Activated naive CD8-positive, alpha-beta T cell treated with anti-CD3 and anti-CD28 coated beads, Interleukin-2, amount 50 U/mL, for 24 hours (primary cell): ENCODE measurements around the gene PCNT.
A peak's percentile ranks its signal among the peaks of the same experiment; 100 is the strongest.

ENCODE experiments used
- ATAC-seq: fragments of 150-1000 bp; cut with Tn5 transposase; one replicate; pipeline ENCODE4 v1.10.0; 2021
- DNase-seq: peaks from one replicate; pipeline ENCODE4 v3.0.0; 2021
- H3K27ac Mint-ChIP-seq: one replicate; pipeline ENCODE4 v1.8.0; 2021; ENCODE audit warnings: mild to moderate bottlenecking, mixed read lengths
- H3K27me3 Mint-ChIP-seq: one replicate; pipeline ENCODE4 v1.8.0; 2021; ENCODE audit warnings: mixed read lengths
- H3K36me3 Mint-ChIP-seq: one replicate; pipeline ENCODE4 v1.8.0; 2021; ENCODE audit warnings: low read depth, mixed read lengths
- H3K4me1 Mint-ChIP-seq: one replicate; pipeline ENCODE4 v1.8.0; 2021; ENCODE audit warnings: mixed read lengths
- H3K4me3 Mint-ChIP-seq: one replicate; pipeline ENCODE4 v1.8.0; 2021; ENCODE audit warnings: mild to moderate bottlenecking, moderate library complexity, mixed read lengths
- H3K9me3 Mint-ChIP-seq: one replicate; pipeline ENCODE4 v1.8.0; 2021; ENCODE audit warnings: mixed read lengths

The PCNT gene

DNA sequence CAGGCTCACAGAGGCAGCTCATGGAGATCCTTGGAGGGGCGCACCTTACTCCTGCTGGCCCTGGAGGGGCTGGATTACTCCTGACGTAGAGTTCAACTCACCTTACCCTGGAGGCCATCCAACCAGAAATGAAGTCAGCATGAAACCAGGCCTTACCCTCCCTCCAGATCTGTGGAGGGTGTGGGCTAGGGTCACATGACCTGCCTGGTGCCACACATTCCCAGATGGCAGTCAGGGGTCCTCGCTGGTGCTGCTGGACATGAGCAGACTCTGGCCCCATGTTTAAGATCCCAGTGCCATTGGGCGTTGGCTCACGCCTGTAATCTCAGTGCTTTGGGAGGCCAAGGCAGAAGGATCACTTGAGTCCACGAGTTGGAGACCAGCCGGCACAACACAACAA is 4.8 kb upstream of the PCNT start:
- Mint-ChIP-seq H3K36me3 (peaks cover 25% of the 10 kb centered on the region), H3K9me3 (no peaks in the 10 kb centered on the region), H3K4me1 (peaks cover 27% of the 10 kb centered on the region), H3K27me3 (no peaks in the 10 kb centered on the region), H3K4me3 (no peak overlapping the region), H3K27ac (no peak overlapping the region)
- DNase-seq (no peak), ATAC-seq (no peak)

DNA sequence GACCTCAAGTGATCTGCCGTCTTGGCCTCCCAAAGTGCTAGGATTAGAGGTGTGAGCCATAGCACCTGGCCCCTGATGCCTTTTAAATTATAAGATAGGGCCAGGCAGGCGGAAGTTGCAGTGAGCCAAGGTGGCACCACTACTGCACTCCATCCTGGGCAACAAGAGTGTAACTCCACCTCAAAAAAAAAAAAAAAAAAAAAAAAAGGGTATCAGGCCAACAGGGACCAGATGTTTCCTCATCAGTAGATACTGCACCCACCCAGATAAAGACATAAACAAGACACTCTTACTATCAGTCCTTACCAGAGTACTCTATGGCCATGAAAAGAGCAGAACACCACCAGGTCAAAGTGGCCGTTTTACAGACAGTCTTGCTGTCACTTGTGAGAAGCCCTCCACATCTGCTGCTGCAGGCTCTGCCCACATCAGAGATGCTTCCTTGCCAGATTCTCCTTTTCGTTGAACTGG is 3.6 kb upstream of the PCNT start:
- peaks cover 25% of the 10 kb centered on the region for H3K36me3 Mint-ChIP-seq
- H3K4me3 Mint-ChIP-seq = peak overlapping the region; percentile 93
- no peaks in the 10 kb centered on the region for H3K9me3 Mint-ChIP-seq
- DNase-seq = no peak
- no peak overlapping the region for H3K27ac Mint-ChIP-seq
- peaks cover 29% of the 10 kb centered on the region for H3K4me1 Mint-ChIP-seq
- no peak for ATAC-seq
- H3K27me3 Mint-ChIP-seq = no peaks in the 10 kb centered on the region

DNA sequence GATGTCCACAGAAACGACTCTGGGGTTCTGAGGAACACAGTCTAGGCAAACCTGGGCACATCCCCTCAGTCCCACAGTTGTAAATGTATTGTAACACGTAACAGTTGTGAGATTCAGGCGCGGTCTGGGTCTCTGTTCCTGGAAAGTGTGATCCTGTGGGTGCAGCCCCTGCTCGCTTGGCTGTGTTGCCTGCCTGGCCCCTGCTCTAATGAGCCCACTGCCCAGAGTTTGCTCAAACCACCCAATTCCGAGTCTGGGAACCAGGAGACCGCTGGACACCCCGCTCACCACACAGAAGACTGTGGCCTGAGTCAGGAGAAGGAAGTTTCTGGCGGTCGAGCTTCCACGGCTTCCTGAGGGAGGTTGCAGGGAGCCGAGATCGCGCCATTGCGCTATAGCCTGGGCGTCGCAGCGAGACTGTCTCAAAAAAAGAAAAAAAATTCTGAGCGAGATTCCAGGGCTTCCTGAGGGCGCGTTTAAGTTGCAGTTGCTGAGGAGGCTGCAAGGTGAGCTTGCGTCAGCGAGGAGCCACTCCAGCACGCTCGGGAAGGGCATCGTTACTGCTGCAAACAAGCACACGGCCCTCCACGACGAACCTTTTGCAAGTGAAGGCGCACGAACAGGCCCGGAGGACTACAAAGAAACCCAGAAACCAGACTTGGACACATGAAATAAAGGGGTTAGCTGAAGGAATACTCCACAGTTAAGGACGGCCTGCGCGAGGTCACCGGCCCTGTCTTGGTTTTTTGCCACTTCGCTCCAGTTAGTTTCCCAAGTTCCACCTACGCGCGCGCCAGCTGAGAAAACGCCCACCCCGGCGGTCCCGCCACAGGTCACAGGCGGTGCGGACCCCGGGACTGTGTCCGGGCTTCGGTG is 1.4 kb upstream of the PCNT start:
- ATAC-seq (no peak), DNase-seq (peak; percentile 34)
- Mint-ChIP-seq H3K4me3 (peak overlapping the region; percentile 93), H3K27me3 (no peaks in the 10 kb centered on the region), H3K27ac (peak overlapping the region; percentile 88), H3K9me3 (no peaks in the 10 kb centered on the region), H3K36me3 (peaks cover 34% of the 10 kb centered on the region), H3K4me1 (peaks cover 39% of the 10 kb centered on the region)

DNA sequence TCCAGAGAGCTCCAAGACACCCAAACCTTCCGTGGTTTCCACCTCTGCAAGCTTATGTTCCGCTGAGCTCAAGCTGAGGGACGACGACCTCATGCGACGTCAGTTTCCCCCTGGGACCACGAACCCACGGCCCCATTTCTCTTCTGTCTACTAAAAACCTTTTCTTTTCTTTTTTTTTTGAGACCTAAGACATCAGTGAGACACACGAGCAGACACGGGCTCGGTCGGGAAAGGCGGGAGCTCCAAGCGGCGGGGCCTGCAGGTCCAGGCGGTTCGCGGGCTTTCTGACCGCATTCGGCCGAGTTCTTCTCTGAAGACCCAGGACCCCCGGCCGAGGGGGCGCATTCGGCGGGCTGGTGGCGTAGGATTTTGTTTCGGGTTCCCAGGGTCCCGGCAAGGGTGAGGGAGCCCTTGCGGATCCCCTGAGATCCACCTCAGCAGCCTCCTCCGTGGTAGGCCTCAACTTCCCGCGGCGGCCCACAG is 688 bp upstream of the PCNT start:
- peak overlapping the region; percentile 88 for H3K27ac Mint-ChIP-seq
- DNase-seq = no peak
- peaks cover 39% of the 10 kb centered on the region for H3K36me3 Mint-ChIP-seq
- peak overlapping the region; percentile 93 for H3K4me3 Mint-ChIP-seq
- no peak for ATAC-seq
- no peaks in the 10 kb centered on the region for H3K27me3 Mint-ChIP-seq
- no peaks in the 10 kb centered on the region for H3K9me3 Mint-ChIP-seq
- peaks cover 39% of the 10 kb centered on the region for H3K4me1 Mint-ChIP-seq

DNA sequence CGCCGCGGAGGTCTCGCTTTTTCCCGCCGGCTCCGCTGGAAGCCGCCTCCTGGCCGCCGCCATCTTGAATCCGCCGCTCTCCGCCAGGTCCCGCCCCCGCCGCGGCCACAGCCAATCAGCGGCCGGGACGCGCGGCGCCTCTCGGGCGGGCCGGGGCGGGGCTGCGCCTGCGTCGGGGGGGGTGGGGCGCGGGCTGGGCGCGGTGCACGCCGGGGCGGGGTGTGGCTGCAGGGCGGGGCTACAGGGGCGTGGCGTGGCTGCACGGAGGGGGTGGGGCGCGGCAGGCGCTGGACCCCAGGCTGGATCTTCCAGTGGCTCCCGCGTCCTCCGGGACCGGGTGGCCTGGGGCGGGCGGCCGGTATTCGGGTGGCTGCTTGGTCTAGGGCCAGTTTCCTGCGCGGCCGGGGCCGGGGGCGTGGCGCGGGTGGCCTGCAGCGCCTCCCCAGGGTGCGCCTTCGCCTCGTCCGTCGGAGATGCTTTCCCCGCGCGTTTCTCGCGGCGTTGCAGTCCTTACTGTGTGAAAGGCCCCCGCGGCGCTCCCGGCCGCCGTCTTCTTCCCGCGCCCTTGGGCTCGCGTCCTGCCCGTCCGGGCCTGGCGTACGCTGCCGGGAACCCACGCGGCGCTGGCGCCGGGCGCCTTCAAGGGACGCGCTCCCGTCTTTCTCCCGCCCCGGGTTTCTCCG is 575 bp downstream of the PCNT start:
- Mint-ChIP-seq H3K36me3 (peaks cover 40% of the 10 kb centered on the region), H3K27me3 (no peaks in the 10 kb centered on the region), H3K4me1 (peaks cover 39% of the 10 kb centered on the region), H3K4me3 (peak overlapping the region; percentile 93), H3K27ac (peak overlapping the region; percentile 96), H3K9me3 (no peaks in the 10 kb centered on the region)
- ATAC-seq (peak; percentile 73), DNase-seq (peak; percentile 91)

DNA sequence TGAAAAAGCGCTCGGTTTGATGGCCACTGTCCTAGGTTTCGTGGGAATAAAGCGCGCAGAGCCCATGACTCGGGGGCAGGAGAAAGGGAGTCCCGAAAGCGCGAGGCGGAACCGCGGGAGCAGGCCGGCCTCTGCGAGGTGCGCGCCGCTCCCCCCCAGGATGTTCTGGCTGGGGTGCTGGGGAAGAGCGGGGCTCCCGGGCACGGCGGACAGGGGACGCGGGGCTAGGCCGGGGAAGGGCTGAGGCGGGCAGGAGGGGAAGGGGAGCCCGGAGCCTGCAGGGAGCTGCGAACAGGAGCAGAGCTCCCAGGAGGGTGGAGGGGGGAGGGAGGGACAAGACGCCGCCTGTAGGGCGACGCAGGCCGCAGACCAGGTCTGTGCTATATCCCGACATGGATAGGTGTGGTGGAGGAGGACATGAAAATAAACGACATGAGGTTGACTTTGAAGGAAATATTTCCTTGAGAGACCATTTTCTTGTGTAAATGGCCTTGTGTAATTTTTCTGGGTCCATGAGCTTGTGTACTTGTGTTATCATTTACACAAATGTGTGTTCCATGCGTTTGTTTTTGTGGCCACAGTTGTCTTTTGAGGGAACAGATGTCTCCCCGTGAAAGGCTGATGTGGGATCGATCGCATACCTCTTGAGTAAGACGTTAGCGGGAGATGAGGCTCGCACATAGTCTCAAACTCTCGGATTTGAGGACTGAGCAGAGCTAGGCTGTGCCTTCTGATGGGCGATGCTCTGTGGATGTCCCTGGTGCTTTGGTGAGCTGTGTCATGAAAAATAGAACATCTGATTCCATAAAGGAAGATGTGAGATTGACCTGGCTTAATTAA is 1.3 kb downstream of the PCNT start:
- peak; percentile 49 for DNase-seq
- Mint-ChIP-seq H3K27ac (peak overlapping the region; percentile 50), H3K9me3 (no peaks in the 10 kb centered on the region), H3K36me3 (peaks cover 41% of the 10 kb centered on the region), H3K4me3 (peak overlapping the region; percentile 79), H3K4me1 (peaks cover 38% of the 10 kb centered on the region), H3K27me3 (no peaks in the 10 kb centered on the region)
- peak; percentile 6 for ATAC-seq

DNA sequence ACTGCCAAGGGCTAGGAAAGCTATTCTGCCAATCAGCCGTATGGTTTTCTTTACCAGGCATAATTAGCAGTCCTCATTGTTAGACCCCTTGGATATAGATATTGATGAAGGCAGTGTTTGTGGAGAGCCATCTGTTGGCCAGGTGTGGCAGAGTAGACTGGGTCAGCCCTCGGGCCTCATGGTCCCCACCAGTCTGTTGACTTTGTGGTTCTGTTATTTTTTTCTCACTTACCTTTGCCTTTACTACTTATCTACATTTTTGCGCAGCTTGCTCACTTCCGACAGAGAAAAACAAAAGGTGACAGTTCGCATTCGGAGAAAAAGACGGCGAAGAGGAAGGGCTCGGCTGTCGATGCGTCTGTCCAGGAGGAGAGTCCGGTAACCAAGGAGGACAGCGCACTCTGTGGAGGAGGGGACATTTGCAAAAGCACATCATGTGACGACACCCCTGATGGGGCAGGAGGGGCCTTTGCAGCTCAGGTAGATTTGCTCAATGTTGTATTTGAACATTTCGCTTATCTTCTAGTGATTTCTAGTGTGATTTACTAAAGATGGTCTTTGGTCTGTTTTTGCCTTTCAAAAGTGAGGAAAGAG is 2.3 kb downstream of the PCNT start:
- Mint-ChIP-seq H3K36me3 (peaks cover 36% of the 10 kb centered on the region), H3K4me1 (peaks cover 31% of the 10 kb centered on the region), H3K4me3 (no peak overlapping the region), H3K27ac (no peak overlapping the region), H3K9me3 (no peaks in the 10 kb centered on the region), H3K27me3 (no peaks in the 10 kb centered on the region)
- DNase-seq = no peak
- ATAC-seq = no peak

DNA sequence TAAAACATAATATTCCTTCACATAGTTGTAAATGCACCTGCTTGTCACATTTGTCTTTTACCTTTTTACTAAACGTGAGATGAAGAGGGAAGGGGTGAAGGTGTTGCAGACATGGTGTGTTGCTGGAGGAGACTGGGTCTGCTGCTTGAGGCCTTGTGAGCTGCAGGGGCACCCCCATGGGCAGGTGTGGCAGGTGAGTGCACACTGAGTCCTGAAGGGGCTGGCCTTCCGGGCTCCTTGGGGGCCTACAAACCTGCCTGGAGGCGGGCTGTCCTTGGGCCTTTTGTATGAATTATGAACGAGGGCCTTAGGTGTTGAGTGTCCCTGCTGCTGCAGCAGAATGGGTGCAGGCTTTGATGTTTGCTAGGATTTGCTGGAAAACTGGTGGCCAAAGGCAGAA is 3.8 kb downstream of the PCNT start:
- no peak overlapping the region for H3K27ac Mint-ChIP-seq
- H3K9me3 Mint-ChIP-seq = no peaks in the 10 kb centered on the region
- ATAC-seq = no peak
- no peak for DNase-seq
- H3K36me3 Mint-ChIP-seq = peaks cover 29% of the 10 kb centered on the region
- no peak overlapping the region for H3K4me3 Mint-ChIP-seq
- peaks cover 17% of the 10 kb centered on the region for H3K4me1 Mint-ChIP-seq
- no peaks in the 10 kb centered on the region for H3K27me3 Mint-ChIP-seq

DNA sequence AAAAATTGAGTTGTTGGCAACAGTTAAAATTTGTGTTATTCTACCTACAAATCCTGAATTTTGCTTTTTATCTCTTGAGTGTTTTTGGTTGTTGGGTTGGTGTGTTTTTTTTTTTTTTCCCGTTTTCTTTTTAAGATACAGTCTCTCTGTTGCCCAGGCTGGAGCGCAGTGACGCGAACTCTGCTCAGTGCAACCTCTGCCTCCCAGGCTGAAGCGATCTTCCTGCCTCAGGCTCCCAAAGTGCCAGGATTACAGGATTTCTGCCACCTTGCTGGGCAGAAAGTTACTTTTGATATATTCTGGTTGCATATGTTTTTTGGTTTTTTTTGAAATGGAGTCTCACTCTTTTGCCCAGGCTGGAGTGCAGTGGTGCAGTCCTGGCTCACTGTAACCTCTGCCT is 4.2 kb downstream of the PCNT start:
- peaks cover 27% of the 10 kb centered on the region for H3K36me3 Mint-ChIP-seq
- DNase-seq (no peak), ATAC-seq (no peak)
- H3K4me3 Mint-ChIP-seq = no peak overlapping the region
- H3K9me3 Mint-ChIP-seq = no peaks in the 10 kb centered on the region
- H3K4me1 Mint-ChIP-seq = peaks cover 15% of the 10 kb centered on the region
- H3K27ac Mint-ChIP-seq = no peak overlapping the region
- H3K27me3 Mint-ChIP-seq = no peaks in the 10 kb centered on the region

DNA sequence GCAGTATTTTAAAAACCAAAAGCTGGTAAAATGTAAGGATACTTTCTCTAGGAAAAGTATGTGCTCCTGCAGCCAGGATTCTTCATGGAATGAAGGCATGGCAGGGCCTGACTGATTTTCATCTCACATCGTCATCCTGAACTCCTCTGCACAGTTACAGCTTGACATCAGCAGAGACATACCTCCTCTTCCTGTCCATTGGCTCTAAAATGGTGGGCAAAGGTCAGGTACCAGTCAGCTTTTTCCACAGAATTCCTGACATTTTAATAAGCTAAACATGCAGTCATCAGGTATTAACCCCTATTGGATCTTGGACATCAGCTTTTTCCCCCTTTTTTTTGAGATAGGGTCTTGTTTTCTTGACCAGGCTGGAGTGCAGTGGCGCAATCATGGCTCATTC is 5.8 kb downstream of the PCNT start:
- H3K27ac Mint-ChIP-seq = no peak overlapping the region
- no peak overlapping the region for H3K4me3 Mint-ChIP-seq
- H3K4me1 Mint-ChIP-seq = peaks cover 11% of the 10 kb centered on the region
- H3K9me3 Mint-ChIP-seq = no peaks in the 10 kb centered on the region
- DNase-seq (no peak), ATAC-seq (no peak)
- H3K27me3 Mint-ChIP-seq = no peaks in the 10 kb centered on the region
- H3K36me3 Mint-ChIP-seq = peaks cover 27% of the 10 kb centered on the region

DNA sequence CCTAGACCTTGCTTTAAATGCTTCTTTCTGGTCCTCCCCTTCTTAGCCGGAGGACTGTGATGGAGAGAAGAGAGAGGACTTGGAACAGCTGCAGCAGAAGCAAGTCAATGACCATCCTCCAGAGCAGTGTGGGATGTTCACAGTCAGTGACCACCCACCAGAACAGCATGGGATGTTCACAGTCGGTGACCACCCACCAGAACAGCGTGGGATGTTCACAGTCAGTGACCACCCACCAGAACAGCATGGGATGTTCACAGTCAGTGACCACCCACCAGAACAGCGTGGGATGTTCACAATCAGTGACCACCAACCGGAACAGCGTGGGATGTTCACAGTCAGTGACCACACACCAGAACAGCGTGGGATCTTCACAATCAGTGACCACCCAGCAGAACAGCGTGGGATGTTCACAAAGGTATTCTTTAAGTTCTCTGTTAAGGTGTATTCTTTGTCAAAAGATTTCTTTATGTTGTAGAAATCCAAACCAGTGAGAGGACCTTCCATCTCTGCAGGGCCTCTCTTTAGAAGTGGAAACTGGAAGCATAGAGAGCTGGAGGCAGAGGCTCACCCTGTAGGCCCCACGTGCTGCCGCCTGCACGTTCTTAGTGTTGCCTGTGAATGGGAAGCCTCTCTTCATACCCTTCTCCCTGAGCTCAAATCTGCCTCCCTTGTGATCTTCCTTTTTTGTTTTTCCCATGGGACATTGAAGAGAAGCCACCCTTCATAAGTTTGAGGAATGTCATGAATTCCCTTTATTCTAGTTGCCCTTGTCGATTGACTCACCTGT is 10.6 kb downstream of the PCNT start:
- no peak overlapping the region for H3K27ac Mint-ChIP-seq
- H3K4me1 Mint-ChIP-seq = no peaks in the 10 kb centered on the region
- no peak overlapping the region for H3K4me3 Mint-ChIP-seq
- DNase-seq (no peak), ATAC-seq (no peak)
- H3K36me3 Mint-ChIP-seq = peaks cover 41% of the 10 kb centered on the region
- H3K9me3 Mint-ChIP-seq = no peaks in the 10 kb centered on the region
- H3K27me3 Mint-ChIP-seq = no peaks in the 10 kb centered on the region

DNA sequence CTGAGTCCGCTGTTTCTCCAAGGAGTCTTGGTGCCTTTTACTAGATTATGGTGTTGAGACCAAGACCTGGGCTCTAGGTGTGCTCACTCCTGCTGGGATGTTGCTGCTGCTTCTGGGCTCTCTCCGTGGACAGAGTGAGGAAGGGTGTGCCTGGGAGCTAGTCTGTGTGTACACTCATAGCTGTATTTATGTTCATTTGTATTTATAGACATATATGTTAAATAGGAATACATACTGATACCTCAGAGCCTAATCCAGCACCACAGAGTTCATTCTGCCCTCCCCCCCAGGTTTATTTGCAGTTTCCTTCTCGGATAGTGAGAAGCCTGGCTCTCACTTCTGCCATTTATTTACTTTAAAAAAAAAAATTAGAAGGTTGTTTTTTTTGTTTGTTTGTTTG is 12.6 kb downstream of the PCNT start:
- H3K27ac Mint-ChIP-seq = no peak overlapping the region
- peaks cover 46% of the 10 kb centered on the region for H3K36me3 Mint-ChIP-seq
- no peaks in the 10 kb centered on the region for H3K27me3 Mint-ChIP-seq

DNA sequence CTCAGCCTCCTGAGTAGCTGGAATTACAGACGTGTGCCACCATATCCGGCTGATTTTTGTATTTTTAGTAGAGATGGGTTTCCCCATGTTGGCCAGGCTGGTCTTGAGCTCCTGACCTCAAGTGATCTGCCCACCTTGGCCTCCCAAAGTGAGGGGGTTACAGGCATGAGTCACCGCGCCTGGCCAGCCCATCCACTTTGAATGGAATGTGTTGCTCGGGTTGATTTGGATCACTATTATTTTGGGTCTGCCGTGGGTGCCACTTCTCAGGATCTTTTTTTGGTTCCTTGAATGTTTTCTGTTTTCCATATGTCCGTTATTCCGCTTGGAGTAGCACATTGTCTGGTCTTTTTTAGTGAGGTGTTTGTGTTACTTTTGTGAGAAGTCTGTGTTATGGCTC is 17.0 kb downstream of the PCNT start:
- no peak for ATAC-seq
- H3K27me3 Mint-ChIP-seq = no peaks in the 10 kb centered on the region
- H3K4me1 Mint-ChIP-seq = peaks cover 5% of the 10 kb centered on the region

More for the DNA sequence above, 12.6 kb downstream of the PCNT start:
- no peak overlapping the region for H3K4me3 Mint-ChIP-seq
- H3K9me3 Mint-ChIP-seq = no peaks in the 10 kb centered on the region
- DNase-seq (no peak), ATAC-seq (no peak)
- H3K4me1 Mint-ChIP-seq = peaks cover 2% of the 10 kb centered on the region

More for the DNA sequence above, 17.0 kb downstream of the PCNT start:
- Mint-ChIP-seq H3K27ac (no peak overlapping the region), H3K36me3 (peaks cover 48% of the 10 kb centered on the region), H3K4me3 (no peak overlapping the region), H3K9me3 (no peaks in the 10 kb centered on the region)
- DNase-seq = no peak
